ENCODE data around the gene ASB5. TPM values are rescaled to one million over a fixed set of nuclear protein-coding genes. Genes with fewer than 3 reads are reported as not detected.
A peak's percentile ranks its signal among the peaks of the same experiment; 100 is the strongest.

The ASB5 gene
- total and polyA plus RNA-seq, 10 donors = 0.06 to 0.50 TPM; not detected in 8

DNA sequence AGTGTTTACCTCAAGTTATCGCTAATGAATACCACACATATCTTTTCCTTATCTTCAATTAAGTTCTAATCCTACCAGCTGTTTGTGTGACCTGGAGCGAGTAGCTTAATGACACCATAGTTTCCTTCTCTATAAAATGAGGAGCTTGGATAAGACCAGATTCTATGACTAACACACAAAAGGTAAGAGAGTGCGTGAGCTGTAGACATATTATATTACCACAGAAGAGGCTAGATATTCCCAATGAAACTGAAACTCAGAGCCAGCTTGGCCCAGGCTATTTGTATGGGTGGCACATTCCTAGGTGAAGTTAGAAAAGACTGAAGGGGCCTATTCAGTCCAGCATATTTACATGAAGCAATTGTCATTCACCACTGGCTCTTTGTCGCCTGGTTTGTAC is 30.2 kb downstream of the ASB5 start:
- H3K4me1 ChIP-seq = no peaks in the 10 kb centered on the region
- H3K9me3 ChIP-seq = no peaks in the 10 kb centered on the region
- no peaks in the 10 kb centered on the region for H3K27me3 ChIP-seq (replicated peaks in 1 of 7)
- 59 to 70% (median 68%) methylated on average over 4 of the region's 4 CpGs for WGBS, 5 donors
- H3K36me3 ChIP-seq = no peaks in the 10 kb centered on the region
- no peak overlapping the region for H3K4me3 ChIP-seq
- intact Hi-C loops (cut with DNase I; ENCODE audit: low total_unique reads) = no loop called here
- peak overlapping the region in 1 of 8 donors; percentile 43 for H3K27ac ChIP-seq
- TF ChIP-seq POLR2A (IDR thresholded peaks at IDR 0.05) = no peak
- TF ChIP-seq, protein P1, sequence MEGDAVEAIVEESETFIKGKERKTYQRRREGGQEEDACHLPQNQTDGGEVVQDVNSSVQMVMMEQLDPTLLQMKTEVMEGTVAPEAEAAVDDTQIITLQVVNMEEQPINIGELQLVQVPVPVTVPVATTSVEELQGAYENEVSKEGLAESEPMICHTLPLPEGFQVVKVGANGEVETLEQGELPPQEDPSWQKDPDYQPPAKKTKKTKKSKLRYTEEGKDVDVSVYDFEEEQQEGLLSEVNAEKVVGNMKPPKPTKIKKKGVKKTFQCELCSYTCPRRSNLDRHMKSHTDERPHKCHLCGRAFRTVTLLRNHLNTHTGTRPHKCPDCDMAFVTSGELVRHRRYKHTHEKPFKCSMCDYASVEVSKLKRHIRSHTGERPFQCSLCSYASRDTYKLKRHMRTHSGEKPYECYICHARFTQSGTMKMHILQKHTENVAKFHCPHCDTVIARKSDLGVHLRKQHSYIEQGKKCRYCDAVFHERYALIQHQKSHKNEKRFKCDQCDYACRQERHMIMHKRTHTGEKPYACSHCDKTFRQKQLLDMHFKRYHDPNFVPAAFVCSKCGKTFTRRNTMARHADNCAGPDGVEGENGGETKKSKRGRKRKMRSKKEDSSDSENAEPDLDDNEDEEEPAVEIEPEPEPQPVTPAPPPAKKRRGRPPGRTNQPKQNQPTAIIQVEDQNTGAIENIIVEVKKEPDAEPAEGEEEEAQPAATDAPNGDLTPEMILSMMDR (IDR thresholded peaks at IDR 0.05 in 8 of 11, conservative IDR thresholded peaks at IDR 0.05 in 3 of 11) = no peak
- no peak for TF ChIP-seq POLR2AphosphoS5 (IDR thresholded peaks at IDR 0.05)
- no peak for DNase-seq

DNA sequence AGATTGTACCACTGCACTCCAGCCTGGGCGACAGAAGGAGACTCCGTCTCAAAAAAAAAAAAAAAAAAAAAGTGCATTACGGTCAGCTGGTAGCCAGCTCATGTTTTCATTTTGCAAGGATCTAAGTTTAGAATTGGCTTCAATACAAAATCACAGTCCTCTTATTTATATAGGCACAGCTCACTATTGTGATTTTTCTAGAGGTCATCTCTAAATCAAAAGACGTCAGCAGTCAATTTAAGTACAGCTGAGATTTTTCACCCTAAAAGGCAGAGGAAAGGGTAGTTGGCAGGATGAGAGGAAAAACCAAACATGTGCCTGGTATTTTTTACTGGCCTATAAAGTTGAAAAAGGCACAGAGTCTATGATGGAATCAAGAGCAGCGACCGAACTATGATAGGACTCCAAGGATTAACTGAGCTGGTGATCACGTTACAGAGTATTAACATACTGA is 30.8 kb downstream of the ASB5 start:
- 74 to 89% (median 79%) methylated on average over 7 of the region's 7 CpGs for WGBS, 5 donors

DNA sequence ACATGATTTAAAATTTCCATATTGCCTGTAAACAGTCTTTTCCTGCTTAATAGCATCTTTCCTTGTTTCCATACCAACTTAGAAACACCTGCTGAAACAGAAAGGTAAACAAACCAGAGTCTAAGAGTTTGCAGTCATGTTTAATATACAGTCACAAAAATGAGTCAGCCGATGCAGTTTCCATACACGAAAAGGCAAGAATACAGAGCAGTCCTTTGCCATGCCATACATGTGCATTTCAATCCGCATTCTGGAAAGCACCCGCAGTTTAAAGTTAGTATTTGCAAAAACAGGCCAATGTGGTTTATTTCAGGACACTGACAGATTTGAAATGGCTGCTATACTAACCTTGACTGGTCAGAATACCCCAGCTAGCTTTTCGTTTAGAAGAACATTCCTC is 32.1 kb downstream of the ASB5 start:
- TF ChIP-seq POLR2AphosphoS5 (IDR thresholded peaks at IDR 0.05) (no peak), POLR2A (IDR thresholded peaks at IDR 0.05) (no peak)
- TF ChIP-seq, protein P1 (IDR thresholded peaks at IDR 0.05 in 8 of 11, conservative IDR thresholded peaks at IDR 0.05 in 3 of 11) = no peak
- no peaks in the 10 kb centered on the region for H3K4me1 ChIP-seq
- intact Hi-C loops (cut with DNase I; ENCODE audit: low total_unique reads) = no loop called here
- no peaks in the 10 kb centered on the region for H3K9me3 ChIP-seq
- no peaks in the 10 kb centered on the region for H3K36me3 ChIP-seq
- DNase-seq = no peak
- no peak overlapping the region for H3K4me3 ChIP-seq
- H3K27me3 ChIP-seq (replicated peaks in 1 of 7) = no peaks in the 10 kb centered on the region
- no peak overlapping the region for H3K27ac ChIP-seq
- WGBS, 5 donors = 78 to 84% (median 81%) methylated on average over 5 of the region's 5 CpGs

More for the DNA sequence above, 30.8 kb downstream of the ASB5 start:
- no peak for TF ChIP-seq POLR2A (IDR thresholded peaks at IDR 0.05)
- TF ChIP-seq, protein P1 (IDR thresholded peaks at IDR 0.05 in 8 of 11, conservative IDR thresholded peaks at IDR 0.05 in 3 of 11) = no peak
- no peak for TF ChIP-seq POLR2AphosphoS5 (IDR thresholded peaks at IDR 0.05)
- Histone ChIP-seq H3K4me3 (no peak overlapping the region), H3K4me1 (no peaks in the 10 kb centered on the region), H3K27me3 (replicated peaks in 1 of 7) (no peaks in the 10 kb centered on the region), H3K27ac (peak overlapping the region in 2 of 8 donors; percentile 30 to 43), H3K9me3 (no peaks in the 10 kb centered on the region), H3K36me3 (no peaks in the 10 kb centered on the region)
- intact Hi-C loops (cut with DNase I; ENCODE audit: low total_unique reads) = no loop called here
- no peak for DNase-seq

DNA sequence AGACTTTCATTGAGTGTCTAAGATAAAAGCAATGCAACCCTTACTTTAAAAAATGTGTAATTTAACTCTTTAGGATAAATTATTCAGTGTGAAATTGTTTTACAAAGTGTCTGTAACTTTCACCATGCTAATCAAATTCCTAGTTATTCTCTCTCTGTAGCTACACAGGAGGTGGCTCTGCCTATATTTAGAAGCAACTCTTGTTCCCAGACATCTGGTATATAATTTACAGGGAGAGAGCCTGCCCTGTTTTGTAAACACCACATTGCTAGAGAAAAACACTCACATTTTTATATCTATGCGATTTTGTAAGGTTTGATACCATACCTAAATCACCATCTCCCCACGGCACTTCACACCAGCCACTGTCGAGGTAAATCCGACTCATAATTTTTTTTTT is 38.2 kb downstream of the ASB5 start:
- no peak overlapping the region for H3K27ac ChIP-seq
- no peaks in the 10 kb centered on the region for H3K36me3 ChIP-seq
- intact Hi-C loops (cut with DNase I; ENCODE audit: low total_unique reads) = no loop called here
- DNase-seq = no peak
- H3K4me3 ChIP-seq = no peak overlapping the region
- H3K4me1 ChIP-seq = no peaks in the 10 kb centered on the region
- no peaks in the 10 kb centered on the region for H3K27me3 ChIP-seq (replicated peaks in 1 of 7)
- no peaks in the 10 kb centered on the region for H3K9me3 ChIP-seq
- TF ChIP-seq, protein P1 (IDR thresholded peaks at IDR 0.05 in 8 of 11, conservative IDR thresholded peaks at IDR 0.05 in 3 of 11) = no peak
- no peak for TF ChIP-seq POLR2A (IDR thresholded peaks at IDR 0.05)
- no peak for TF ChIP-seq POLR2AphosphoS5 (IDR thresholded peaks at IDR 0.05)
- 82 to 90% (median 88%) methylated on average over 4 of the region's 4 CpGs for WGBS, 5 donors
